Keratinocyte (primary cell): Measurements from ENCODE around the gene LRRC47.

Experiments
- EZH2 ChIP-seq: IDR thresholded peaks from one replicate; pipeline ENCODE4 v1.6.1; 2012; ENCODE audit warnings: inconsistent platforms, mild to moderate bottlenecking, low read length, moderate library complexity
- TF ChIP-seq, protein P1 (sequence below), 3 experiments: IDR thresholded peaks in 1 of 3; conservative IDR thresholded peaks in 1 of 3; optimal IDR thresholded peaks in 1 of 3; 2 replicates in 2 of 3; 3 replicates in 1 of 3; pipeline versions ENCODE3 to v1.5.1; 2011; ENCODE audit warnings: low read length in 3 of 3, mild to moderate bottlenecking in 3 of 3, moderate library complexity in 2 of 3, control low read depth in 1 of 3, inconsistent platforms in 1 of 3; ENCODE audit not compliant: insufficient read depth in 2 of 3; ENCODE audit errors: extremely low read depth in 1 of 3

GRCh38 chr1:3779912-3780416, 16.3 kb downstream of the LRRC47 start:
- TF ChIP-seq, protein P1, sequence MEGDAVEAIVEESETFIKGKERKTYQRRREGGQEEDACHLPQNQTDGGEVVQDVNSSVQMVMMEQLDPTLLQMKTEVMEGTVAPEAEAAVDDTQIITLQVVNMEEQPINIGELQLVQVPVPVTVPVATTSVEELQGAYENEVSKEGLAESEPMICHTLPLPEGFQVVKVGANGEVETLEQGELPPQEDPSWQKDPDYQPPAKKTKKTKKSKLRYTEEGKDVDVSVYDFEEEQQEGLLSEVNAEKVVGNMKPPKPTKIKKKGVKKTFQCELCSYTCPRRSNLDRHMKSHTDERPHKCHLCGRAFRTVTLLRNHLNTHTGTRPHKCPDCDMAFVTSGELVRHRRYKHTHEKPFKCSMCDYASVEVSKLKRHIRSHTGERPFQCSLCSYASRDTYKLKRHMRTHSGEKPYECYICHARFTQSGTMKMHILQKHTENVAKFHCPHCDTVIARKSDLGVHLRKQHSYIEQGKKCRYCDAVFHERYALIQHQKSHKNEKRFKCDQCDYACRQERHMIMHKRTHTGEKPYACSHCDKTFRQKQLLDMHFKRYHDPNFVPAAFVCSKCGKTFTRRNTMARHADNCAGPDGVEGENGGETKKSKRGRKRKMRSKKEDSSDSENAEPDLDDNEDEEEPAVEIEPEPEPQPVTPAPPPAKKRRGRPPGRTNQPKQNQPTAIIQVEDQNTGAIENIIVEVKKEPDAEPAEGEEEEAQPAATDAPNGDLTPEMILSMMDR (optimal IDR thresholded peaks at IDR 0.05 in 1 of 3, IDR thresholded peaks at IDR 0.05 in 1 of 3, conservative IDR thresholded peaks at IDR 0.05 in 1 of 3; ENCODE audit: extremely low read depth in 1 of 3, insufficient read depth in 2 of 3, low read length in 3 of 3): no peak
- TF ChIP-seq EZH2: no peak
